Measurements from ENCODE around the gene GTF2IRD1. TPM values are rescaled to one million over a fixed set of nuclear protein-coding genes. Genes with fewer than 3 reads are reported as not detected.
"Not testable (repeated sequence)": the region's sequence is repeated elsewhere in the genome, so short reads cannot be mapped to it uniquely, and the experiment has no call there.

GTF2IRD1 gene
- total RNA-seq, 1 donor from 2014 or later: 32.6 TPM

DNA sequence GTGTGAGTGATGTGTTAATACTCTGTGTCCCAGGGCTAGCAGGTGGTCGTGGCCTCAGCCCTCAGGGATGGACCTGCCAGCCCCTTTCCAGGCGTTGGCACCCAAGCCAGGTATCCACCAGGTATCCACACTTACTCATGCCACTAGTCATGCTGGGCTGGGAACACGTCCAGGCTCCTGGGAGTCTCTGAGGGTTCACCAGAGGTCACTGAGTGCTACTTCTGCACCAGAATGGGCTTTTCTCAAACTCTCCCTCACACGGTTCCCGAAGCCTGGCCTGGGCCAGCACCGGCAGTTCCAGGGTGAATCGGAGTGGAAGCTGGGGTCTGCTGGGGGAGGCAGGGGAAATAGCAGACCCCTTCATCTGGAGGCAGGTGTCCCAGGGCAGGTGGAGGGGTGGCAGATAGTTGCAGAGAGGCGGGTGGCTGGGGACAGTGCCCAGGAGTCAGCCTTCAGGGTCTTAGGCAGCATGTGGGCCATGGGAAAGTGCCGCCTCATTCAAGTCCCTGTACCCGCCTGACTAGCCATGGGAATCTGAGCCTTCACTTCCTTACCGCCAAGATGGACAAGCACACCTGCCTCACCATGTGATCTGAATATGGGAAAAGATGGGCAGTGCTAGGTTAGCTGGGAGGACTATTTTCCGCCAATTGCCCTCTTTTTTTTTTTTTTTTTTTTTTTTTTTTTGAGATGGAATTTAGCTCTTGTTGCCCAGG is 108.3 kb downstream of the GTF2IRD1 start:
- no peak for DNase-seq (ENCODE audit: low spot score)
- H3K4me3 Mint-ChIP-seq (ENCODE audit: unreplicated experiment): no peak overlapping the region
- H3K27me3 Mint-ChIP-seq (ENCODE audit: unreplicated experiment): peaks cover 3% of the 10 kb centered on the region
- no peaks in the 10 kb centered on the region for H3K9me3 Mint-ChIP-seq (ENCODE audit: unreplicated experiment)
- no peak overlapping the region for H3K27ac Mint-ChIP-seq (ENCODE audit: unreplicated experiment)
- TF ChIP-seq, protein P1, sequence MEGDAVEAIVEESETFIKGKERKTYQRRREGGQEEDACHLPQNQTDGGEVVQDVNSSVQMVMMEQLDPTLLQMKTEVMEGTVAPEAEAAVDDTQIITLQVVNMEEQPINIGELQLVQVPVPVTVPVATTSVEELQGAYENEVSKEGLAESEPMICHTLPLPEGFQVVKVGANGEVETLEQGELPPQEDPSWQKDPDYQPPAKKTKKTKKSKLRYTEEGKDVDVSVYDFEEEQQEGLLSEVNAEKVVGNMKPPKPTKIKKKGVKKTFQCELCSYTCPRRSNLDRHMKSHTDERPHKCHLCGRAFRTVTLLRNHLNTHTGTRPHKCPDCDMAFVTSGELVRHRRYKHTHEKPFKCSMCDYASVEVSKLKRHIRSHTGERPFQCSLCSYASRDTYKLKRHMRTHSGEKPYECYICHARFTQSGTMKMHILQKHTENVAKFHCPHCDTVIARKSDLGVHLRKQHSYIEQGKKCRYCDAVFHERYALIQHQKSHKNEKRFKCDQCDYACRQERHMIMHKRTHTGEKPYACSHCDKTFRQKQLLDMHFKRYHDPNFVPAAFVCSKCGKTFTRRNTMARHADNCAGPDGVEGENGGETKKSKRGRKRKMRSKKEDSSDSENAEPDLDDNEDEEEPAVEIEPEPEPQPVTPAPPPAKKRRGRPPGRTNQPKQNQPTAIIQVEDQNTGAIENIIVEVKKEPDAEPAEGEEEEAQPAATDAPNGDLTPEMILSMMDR (IDR thresholded peaks at IDR 0.05; ENCODE audit: unreplicated experiment): no peak
- no peaks in the 10 kb centered on the region for H3K4me1 Mint-ChIP-seq (ENCODE audit: unreplicated experiment)
- H3K36me3 Mint-ChIP-seq (ENCODE audit: low read depth, unreplicated experiment): peaks cover 19% of the 10 kb centered on the region

- H3K4me3 Mint-ChIP-seq (ENCODE audit: unreplicated experiment); DNase-seq (ENCODE audit: low spot score); H3K9me3 Mint-ChIP-seq (ENCODE audit: unreplicated experiment); H3K27ac Mint-ChIP-seq (ENCODE audit: unreplicated experiment); H3K27me3 Mint-ChIP-seq (ENCODE audit: unreplicated experiment); H3K4me1 Mint-ChIP-seq (ENCODE audit: unreplicated experiment): not testable (repeated sequence)
- peaks cover 10% of the 10 kb centered on the region for H3K36me3 Mint-ChIP-seq (ENCODE audit: low read depth, unreplicated experiment)
Measured at GRCh38 chr7:74563639-74564038, 109.9 kb downstream of the GTF2IRD1 start.

DNA sequence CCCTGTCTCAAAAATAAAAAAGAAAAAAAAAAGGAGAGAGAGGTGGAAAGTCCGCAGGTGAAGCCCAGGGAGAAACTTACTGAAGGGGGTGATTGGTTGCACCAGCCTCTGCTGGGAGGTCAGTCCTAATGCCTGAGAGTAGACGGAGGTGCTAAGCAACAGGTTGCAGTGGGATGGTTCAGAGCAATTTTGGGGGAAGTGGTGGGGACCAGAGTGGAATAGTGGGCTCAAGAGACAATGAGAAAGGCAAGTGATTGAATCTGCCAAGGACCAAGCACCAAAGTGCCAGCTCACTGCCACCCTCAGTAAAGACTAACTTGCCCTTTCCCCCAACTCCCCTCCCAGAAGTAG is 113.6 kb downstream of the GTF2IRD1 start:
- DNase-seq (ENCODE audit: low spot score): no peak
- H3K4me1 Mint-ChIP-seq (ENCODE audit: unreplicated experiment): no peaks in the 10 kb centered on the region
- TF ChIP-seq, protein P1 (IDR thresholded peaks at IDR 0.05; ENCODE audit: unreplicated experiment): no peak
- H3K27me3 Mint-ChIP-seq (ENCODE audit: unreplicated experiment): peaks cover 4% of the 10 kb centered on the region
- no peaks in the 10 kb centered on the region for H3K9me3 Mint-ChIP-seq (ENCODE audit: unreplicated experiment)
- H3K36me3 Mint-ChIP-seq (ENCODE audit: low read depth, unreplicated experiment): peaks cover 9% of the 10 kb centered on the region
- H3K4me3 Mint-ChIP-seq (ENCODE audit: unreplicated experiment): no peak overlapping the region
- no peak overlapping the region for H3K27ac Mint-ChIP-seq (ENCODE audit: unreplicated experiment)

DNA sequence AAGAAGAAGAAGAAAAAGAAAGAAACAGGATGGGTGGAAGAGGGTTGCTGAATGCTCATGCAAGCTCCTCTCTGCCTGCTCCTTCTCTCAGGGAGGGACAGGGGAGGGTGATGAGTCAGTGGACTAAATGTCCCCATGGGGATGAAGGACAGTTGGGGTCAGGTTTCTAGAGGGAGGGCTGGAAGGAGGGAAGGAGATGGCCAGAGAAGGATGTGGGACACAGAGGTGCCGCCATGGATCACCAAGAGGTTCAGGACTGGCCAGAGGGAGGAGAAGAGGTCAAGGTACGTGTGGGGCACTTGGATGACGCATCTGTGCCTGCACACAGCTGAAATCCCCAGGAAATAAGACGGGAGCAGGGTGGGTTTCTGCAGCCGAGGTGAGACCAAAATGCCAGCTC is 115.0 kb downstream of the GTF2IRD1 start:
- Mint-ChIP-seq H3K9me3 (ENCODE audit: unreplicated experiment) (no peaks in the 10 kb centered on the region), H3K27me3 (ENCODE audit: unreplicated experiment) (peaks cover 4% of the 10 kb centered on the region), H3K27ac (ENCODE audit: unreplicated experiment) (no peak overlapping the region), H3K4me1 (ENCODE audit: unreplicated experiment) (no peaks in the 10 kb centered on the region), H3K36me3 (ENCODE audit: low read depth, unreplicated experiment) (peaks cover 9% of the 10 kb centered on the region), H3K4me3 (ENCODE audit: unreplicated experiment) (no peak overlapping the region)
- DNase-seq (ENCODE audit: low spot score): no peak
- TF ChIP-seq, protein P1 (IDR thresholded peaks at IDR 0.05; ENCODE audit: unreplicated experiment): no peak

GRCh38 chr7:74569501-74570075 is 115.9 kb downstream of the GTF2IRD1 start:
- TF ChIP-seq, protein P1 (IDR thresholded peaks at IDR 0.05; ENCODE audit: unreplicated experiment): no peak
- no peak for DNase-seq (ENCODE audit: low spot score)
- Mint-ChIP-seq H3K27me3 (ENCODE audit: unreplicated experiment) (peaks cover 4% of the 10 kb centered on the region), H3K4me1 (ENCODE audit: unreplicated experiment) (no peaks in the 10 kb centered on the region), H3K36me3 (ENCODE audit: low read depth, unreplicated experiment) (peaks cover 9% of the 10 kb centered on the region), H3K27ac (ENCODE audit: unreplicated experiment) (no peak overlapping the region), H3K9me3 (ENCODE audit: unreplicated experiment) (no peaks in the 10 kb centered on the region), H3K4me3 (ENCODE audit: unreplicated experiment) (peak overlapping the region; percentile 63)

Data from endothelial cell (in vitro differentiated cells).